Vagina (tissue), 2 donors: ENCODE measurements around the gene CTSE. TPM values are rescaled to one million over a fixed set of nuclear protein-coding genes. Genes with fewer than 3 reads are reported as not detected.
A peak's percentile ranks its signal among the peaks of the same experiment; 100 is the strongest.
"Not testable (repeated sequence)": the region's sequence is repeated elsewhere in the genome, so short reads cannot be mapped to it uniquely, and the experiment has no call there.

Experiments
- DNase-seq, 2 donors: peaks; one replicate each; pipeline ENCODE4 v3.0.0-alpha.2; 2017; ENCODE audit errors: extremely low spot score in 2 of 2
- H3K27ac ChIP-seq: fragments of 200-600 bp; sonication (generic); one replicate; pipeline ENCODE4 v1.5.1; 2019
- H3K27me3 ChIP-seq: fragments of 200-600 bp; sonication (generic); one replicate; pipeline ENCODE4 v1.5.1; 2019
- H3K36me3 ChIP-seq, 2 donors: fragments of 200-600 bp; sonication (generic); one replicate each; pipeline ENCODE4 v1.5.1; 2017 to 2019
- H3K4me1 ChIP-seq: fragments of 200-600 bp; sonication (generic); one replicate; pipeline ENCODE4 v1.5.1; 2019
- H3K4me3 ChIP-seq, 2 donors: fragments of 200-600 bp; sonication (generic); 1 replicate in 1 of 2; 2 replicates in 1 of 2; pipeline ENCODE4 v1.5.1; 2016 to 2019
- H3K9me3 ChIP-seq: fragments of 200-600 bp; sonication (generic); one replicate; pipeline ENCODE4 v1.5.1; 2019
- POLR2A ChIP-seq, 2 donors: fragments of 450-650 bp; IDR thresholded peaks; one replicate each; pipeline ENCODE4 v1.6.1; 2017; ENCODE audit warnings: antibody characterized with exemption in 2 of 2, mild to moderate bottlenecking in 2 of 2, moderate library complexity in 2 of 2
- POLR2AphosphoS5 ChIP-seq, 2 donors: sonication (generic); formaldehyde crosslinking; IDR thresholded peaks; one replicate each; pipeline ENCODE4 v1.9.0; 2017; ENCODE audit warnings: antibody characterized with exemption in 2 of 2, mild to moderate bottlenecking in 2 of 2, low read depth in 1 of 2; ENCODE audit not compliant: insufficient read depth in 1 of 2
- intact Hi-C: fragments of 100-400 bp; cut with DNase I; formaldehyde crosslinking; loops from one replicate; pipeline ENCODE4 v1.15.1; 2023
- total RNA-seq: library from RNA; depleted of rRNA; stranded (reverse); fragments of >200 nt; gene quantifications from one replicate; pipeline ENCODE4 v1.2.3, GENCODE V29; 2016
- TF ChIP-seq, protein P1 (sequence below), 3 experiments: fragments of 450-650 bp in 2 of 3; fragments of 200-600 bp in 1 of 3; sonication (generic) in 1 of 3; IDR thresholded peaks; one replicate each; pipeline ENCODE4 v1.5.1; 2017 to 2019; ENCODE audit warnings: antibody characterized with exemption in 3 of 3, mild to moderate bottlenecking in 2 of 3, moderate library complexity in 2 of 3

CTSE gene
- total RNA-seq, 1 donor from 2014 or later, result not detected

DNA sequence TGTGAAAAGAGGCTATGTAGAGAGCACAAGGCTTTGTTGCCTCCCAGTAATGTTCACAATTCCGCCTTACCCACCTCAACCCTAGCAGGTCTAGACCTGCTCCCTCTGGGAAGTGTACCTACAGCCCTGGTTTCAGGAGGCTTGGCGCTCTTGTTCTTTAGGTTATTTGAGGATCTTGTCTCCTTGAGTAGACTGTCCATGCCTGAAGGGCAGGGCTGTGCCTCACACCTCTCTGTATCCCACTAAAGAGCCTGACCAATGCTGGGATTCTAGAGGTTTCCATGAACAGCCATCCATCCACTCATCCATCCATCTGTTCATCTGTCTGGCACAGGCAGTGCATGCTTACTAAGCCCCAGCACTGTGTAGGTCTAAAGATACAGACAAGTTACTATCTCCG lies 21.5 kb downstream of the CTSE start:
- H3K27ac ChIP-seq, result peak overlapping the region; percentile 89
- no peaks in the 10 kb centered on the region for H3K36me3 ChIP-seq
- H3K9me3 ChIP-seq, result no peaks in the 10 kb centered on the region
- H3K4me1 ChIP-seq, result peaks cover 69% of the 10 kb centered on the region
- intact Hi-C loops, result no loop called here
- H3K4me3 ChIP-seq, result peak overlapping the region; percentile 44 to 46
- DNase-seq, result peak; percentile 86 to 88
- no peaks in the 10 kb centered on the region for H3K27me3 ChIP-seq
- no peak for TF ChIP-seq POLR2A (IDR thresholded peaks at IDR 0.05)
- TF ChIP-seq POLR2AphosphoS5 (IDR thresholded peaks at IDR 0.05; ENCODE audit: insufficient read depth in 1 of 2, low read depth in 1 of 2), result peak in 1 of 2 donors; percentile 8

DNA sequence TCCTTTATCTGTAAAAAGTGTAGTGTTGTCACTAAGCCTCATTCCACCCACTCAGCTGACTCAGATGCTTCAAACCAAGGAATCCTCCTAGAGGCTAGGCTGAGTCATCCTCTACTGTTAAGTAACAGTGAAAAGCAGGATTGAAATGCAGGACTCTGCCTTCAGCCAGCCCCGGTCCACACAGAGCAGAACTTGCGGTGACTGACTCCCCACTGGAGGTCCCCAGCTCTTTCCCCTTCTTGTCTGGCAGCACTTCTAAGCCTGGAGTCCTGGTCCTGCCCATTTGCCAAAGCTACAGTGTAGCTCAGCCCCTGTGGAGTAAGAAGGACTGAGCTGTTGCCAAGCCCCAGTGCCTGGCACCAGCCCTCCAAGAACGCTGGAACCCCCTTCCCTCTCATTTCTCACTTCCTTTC lies 22.2 kb downstream of the CTSE start:
- intact Hi-C loops, result no loop called here
- no peak for TF ChIP-seq POLR2A (IDR thresholded peaks at IDR 0.05)
- peak; percentile 35 to 78 for TF ChIP-seq POLR2AphosphoS5 (IDR thresholded peaks at IDR 0.05; ENCODE audit: insufficient read depth in 1 of 2, low read depth in 1 of 2)
- DNase-seq, result peak; percentile 89 to 93

DNA sequence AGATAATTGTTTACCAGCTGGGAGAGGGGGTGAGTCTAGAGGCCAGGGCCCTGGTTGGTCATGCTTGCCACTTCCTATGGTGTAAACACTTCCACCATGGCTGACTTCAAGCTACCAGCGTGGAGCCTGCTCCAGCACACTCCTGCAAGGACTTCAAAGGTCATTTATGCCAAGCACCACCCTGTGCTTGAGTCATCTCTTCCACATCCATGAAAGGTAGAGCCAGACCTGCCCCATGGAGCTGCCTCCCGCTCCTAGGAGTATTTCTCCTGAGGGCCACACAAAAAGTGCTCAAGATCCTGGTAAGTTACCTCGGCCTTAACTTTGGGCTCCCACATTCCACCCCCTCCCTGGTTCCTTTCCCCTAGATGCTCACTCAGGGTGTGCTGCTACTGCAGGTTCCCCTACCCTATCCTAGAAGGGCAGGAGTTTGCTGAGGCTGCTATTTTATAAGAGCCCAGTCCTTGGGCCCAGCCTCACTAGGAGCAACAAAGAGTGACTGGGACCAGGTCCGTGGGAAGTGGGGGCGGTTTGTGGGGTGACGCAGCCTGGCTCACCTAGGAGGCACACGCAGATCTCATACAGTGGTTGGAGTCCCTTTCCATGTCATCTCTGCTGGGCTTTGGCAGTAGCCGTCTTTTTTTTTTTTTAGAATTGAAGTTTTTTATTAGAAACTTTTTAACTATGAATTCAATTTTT lies 22.9 kb downstream of the CTSE start:
- Histone ChIP-seq H3K27ac (peak overlapping the region; percentile 79), H3K9me3 (no peaks in the 10 kb centered on the region), H3K4me1 (peaks cover 69% of the 10 kb centered on the region), H3K27me3 (no peaks in the 10 kb centered on the region), H3K4me3 (no peak overlapping the region), H3K36me3 (no peaks in the 10 kb centered on the region)
- TF ChIP-seq POLR2A (IDR thresholded peaks at IDR 0.05) (no peak), POLR2AphosphoS5 (IDR thresholded peaks at IDR 0.05; ENCODE audit: insufficient read depth in 1 of 2, low read depth in 1 of 2) (no peak)
- TF ChIP-seq, protein P1, sequence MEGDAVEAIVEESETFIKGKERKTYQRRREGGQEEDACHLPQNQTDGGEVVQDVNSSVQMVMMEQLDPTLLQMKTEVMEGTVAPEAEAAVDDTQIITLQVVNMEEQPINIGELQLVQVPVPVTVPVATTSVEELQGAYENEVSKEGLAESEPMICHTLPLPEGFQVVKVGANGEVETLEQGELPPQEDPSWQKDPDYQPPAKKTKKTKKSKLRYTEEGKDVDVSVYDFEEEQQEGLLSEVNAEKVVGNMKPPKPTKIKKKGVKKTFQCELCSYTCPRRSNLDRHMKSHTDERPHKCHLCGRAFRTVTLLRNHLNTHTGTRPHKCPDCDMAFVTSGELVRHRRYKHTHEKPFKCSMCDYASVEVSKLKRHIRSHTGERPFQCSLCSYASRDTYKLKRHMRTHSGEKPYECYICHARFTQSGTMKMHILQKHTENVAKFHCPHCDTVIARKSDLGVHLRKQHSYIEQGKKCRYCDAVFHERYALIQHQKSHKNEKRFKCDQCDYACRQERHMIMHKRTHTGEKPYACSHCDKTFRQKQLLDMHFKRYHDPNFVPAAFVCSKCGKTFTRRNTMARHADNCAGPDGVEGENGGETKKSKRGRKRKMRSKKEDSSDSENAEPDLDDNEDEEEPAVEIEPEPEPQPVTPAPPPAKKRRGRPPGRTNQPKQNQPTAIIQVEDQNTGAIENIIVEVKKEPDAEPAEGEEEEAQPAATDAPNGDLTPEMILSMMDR (IDR thresholded peaks at IDR 0.05), result no peak
- intact Hi-C loops, result no loop called here
- no peak for DNase-seq

More for the DNA sequence above, 22.2 kb downstream of the CTSE start:
- Histone ChIP-seq H3K4me1 (peaks cover 69% of the 10 kb centered on the region), H3K27ac (peak overlapping the region; percentile 89), H3K27me3 (no peaks in the 10 kb centered on the region), H3K9me3 (no peaks in the 10 kb centered on the region), H3K36me3 (no peaks in the 10 kb centered on the region), H3K4me3 (peak overlapping the region; percentile 44 to 46)

DNA sequence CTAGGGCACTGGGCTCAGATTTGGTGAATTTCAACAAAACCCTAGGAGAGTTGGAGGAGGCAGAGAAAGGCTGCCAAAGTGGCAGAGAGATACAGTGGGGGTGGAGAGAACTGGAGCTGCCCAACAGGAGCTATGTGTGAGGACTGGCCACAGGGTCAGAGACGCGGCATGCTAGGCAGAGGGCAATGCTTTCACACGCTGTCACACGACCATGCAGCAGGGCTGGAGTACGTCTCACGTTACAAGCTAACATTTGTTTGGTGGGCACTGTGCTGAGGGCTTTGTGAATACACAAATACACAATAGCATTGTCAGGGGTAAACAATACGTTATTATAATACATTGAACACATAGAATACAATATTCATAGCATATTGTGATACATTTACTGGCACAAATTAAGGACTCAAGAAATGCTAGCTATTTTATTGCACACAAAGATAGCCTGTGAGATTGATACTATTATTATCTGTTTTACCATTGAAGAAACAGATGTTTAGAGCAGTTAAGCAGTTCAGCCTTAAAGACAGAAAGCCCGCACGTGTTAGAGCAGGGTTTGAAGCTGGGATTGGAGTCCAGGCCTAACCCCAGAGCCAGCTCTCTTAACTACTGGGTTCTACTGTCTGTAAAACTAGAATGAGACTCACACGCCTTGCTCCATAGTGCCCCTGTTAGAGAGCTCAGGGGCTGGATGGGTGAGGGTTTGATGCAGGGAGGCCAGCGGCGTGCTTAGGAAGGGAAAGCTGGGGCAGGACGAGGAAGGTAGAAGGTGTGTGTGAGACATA lies 25.0 kb downstream of the CTSE start:
- Histone ChIP-seq H3K27ac (no peak overlapping the region), H3K27me3 (no peaks in the 10 kb centered on the region), H3K4me3 (no peak overlapping the region), H3K4me1 (peaks cover 59% of the 10 kb centered on the region), H3K36me3 (no peaks in the 10 kb centered on the region), H3K9me3 (no peaks in the 10 kb centered on the region)
- DNase-seq, result no peak
- TF ChIP-seq POLR2A (IDR thresholded peaks at IDR 0.05), result no peak
- TF ChIP-seq POLR2AphosphoS5 (IDR thresholded peaks at IDR 0.05; ENCODE audit: insufficient read depth in 1 of 2, low read depth in 1 of 2), result no peak
- TF ChIP-seq, protein P1 (IDR thresholded peaks at IDR 0.05), result no peak
- intact Hi-C loops, result no loop called here

DNA sequence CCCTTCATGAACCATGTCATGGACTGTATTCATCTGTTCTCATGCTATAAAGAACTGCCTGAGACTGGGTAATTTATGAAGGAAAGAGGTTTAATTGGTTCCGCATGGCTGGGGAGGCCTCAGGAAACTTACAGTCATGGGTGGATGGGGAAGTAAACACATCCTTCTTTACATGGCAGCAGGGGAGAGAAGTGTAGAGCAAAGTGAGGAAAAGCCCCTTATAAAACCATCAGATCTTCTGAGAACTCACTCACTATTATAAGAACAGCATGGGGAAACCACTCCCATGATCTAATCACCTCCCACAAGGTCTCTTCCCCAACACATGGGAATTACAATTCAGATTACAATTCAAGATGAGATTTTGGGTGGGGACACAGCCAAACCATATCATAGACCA lies 27.1 kb downstream of the CTSE start:
- H3K9me3 ChIP-seq, H3K27me3 ChIP-seq, intact Hi-C loops, H3K4me3 ChIP-seq, H3K27ac ChIP-seq, DNase-seq: not testable (repeated sequence)
- Histone ChIP-seq H3K36me3 (peaks cover 0 to 17% of the 10 kb centered on the region in 2 donors), H3K4me1 (peaks cover 39% of the 10 kb centered on the region)

DNA sequence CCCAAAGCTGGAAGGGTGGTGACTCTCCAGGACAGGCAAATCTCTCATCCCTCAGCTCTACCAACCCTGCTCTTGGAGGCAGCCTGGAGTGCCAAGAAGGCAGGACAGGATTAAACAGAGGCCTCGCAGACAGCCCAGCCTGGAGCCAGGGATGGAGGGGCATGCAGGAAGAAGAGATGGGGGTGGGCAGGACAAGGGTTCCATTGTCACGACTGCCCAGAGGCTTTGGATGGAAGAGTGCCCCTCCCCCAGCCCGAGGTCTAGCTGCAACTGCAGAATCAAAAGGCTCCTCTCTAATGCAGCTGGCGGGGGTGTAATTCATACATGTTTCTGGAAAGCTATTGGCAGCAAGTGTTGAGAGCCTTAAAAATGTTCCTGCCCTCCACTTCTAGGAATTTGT lies 29.3 kb downstream of the CTSE start:
- Histone ChIP-seq H3K4me1 (peaks cover 19% of the 10 kb centered on the region), H3K36me3 (peaks cover 0 to 38% of the 10 kb centered on the region in 2 donors), H3K9me3 (no peaks in the 10 kb centered on the region), H3K4me3 (no peak overlapping the region), H3K27ac (no peak overlapping the region), H3K27me3 (no peaks in the 10 kb centered on the region)
- intact Hi-C loops, result no loop called here
- DNase-seq, result no peak
- TF ChIP-seq, protein P1 (IDR thresholded peaks at IDR 0.05), result no peak
- TF ChIP-seq POLR2A (IDR thresholded peaks at IDR 0.05), result no peak
- no peak for TF ChIP-seq POLR2AphosphoS5 (IDR thresholded peaks at IDR 0.05; ENCODE audit: insufficient read depth in 1 of 2, low read depth in 1 of 2)
